HCT116 (cell line): ENCODE results near the gene CFAP410. TPM values are rescaled to one million over a fixed set of nuclear protein-coding genes. Genes with fewer than 3 reads are reported as not detected.

ENCODE experiments used
- ATAC-seq: fragments of 200-7000 bp; cut with Tn5 transposase; 2 replicates; pipeline ENCODE4 v1.9.1; 2020; ENCODE audit warnings: mild to moderate bottlenecking, moderate library complexity
- BruUV-seq: library from RNA; stranded (reverse); fragments of 400-500 nt; replicated peaks from 2 replicates; lab custom pipeline; 2021; lab: Mats Ljungman, UMichigan
- CTCF ChIA-PET: fragments of 300-600 bp; sonication (Branson Sonifier 250); formaldehyde crosslinking; loops from one replicate; lab custom pipeline; 2021; ENCODE audit warnings: antibody characterized with exemption; lab: Charles Lee
- POLR2A ChIA-PET: fragments of 300-600, 350-600 bp; sonication (Branson Sonifier 250); formaldehyde crosslinking; loops from one replicate; lab custom pipeline; 2021; ENCODE audit warnings: antibody characterized with exemption; lab: Charles Lee
- RAD21 ChIA-PET, 2 experiments: fragments of 300-600 bp; sonication (Branson Sonifier 250); formaldehyde crosslinking; loops; one replicate each; lab custom pipeline; 2023; ENCODE audit warnings: low total read pairs in 2 of 2; ENCODE audit not compliant: uncharacterized antibody in 2 of 2, unreplicated experiment in 2 of 2, low non-redundant PET in 1 of 2; lab: Charles Lee
- DNase-seq: peaks from one replicate; pipeline ENCODE4 v3.0.0-alpha.2; 2010; ENCODE audit warnings: low read depth, low spot score
- H2AFZ ChIP-seq: fragments of 200-600 bp; shearing (Covaris generic), sonication (generic); 2 replicates; pipeline ENCODE4 v1.6.1; 2017; ENCODE audit warnings: low read depth, mixed run types, mixed read lengths, antibody characterized with exemption, low read length; ENCODE audit not compliant: poor library complexity, severe bottlenecking
- H3K27ac ChIP-seq: 2 replicates; pipeline ENCODE4 v1.5.1; 2012; ENCODE audit warnings: low read depth, low read length
- H3K27me3 ChIP-seq: fragments of 200-600 bp; sonication (generic); 2 replicates; pipeline ENCODE4 v1.6.1; 2016; ENCODE audit warnings: mixed run types, low read length, mixed read lengths; ENCODE audit not compliant: insufficient read depth
- H3K36me3 ChIP-seq, 2 experiments: fragments of 200-500 bp in 1 of 2; fragments of 200-600 bp in 1 of 2; sonication (Bioruptor generic) in 1 of 2; sonication (generic) in 1 of 2; 2 replicates each; pipeline versions ENCODE4 v1.5.1 to v1.6.1; 2014 to 2016; ENCODE audit warnings: low read length in 2 of 2, inconsistent platforms in 1 of 2, mixed read lengths in 1 of 2, mixed run types in 1 of 2; ENCODE audit not compliant: insufficient read depth in 2 of 2, control insufficient read depth in 1 of 2
- H3K4me1 ChIP-seq, 2 experiments: fragments of 200-600 bp in 1 of 2; sonication (generic) in 1 of 2; 2 replicates each; pipeline versions ENCODE4 v1.5.1 to v1.6.1; 2012 to 2017; ENCODE audit warnings: low read length in 2 of 2, inconsistent platforms in 1 of 2, mild to moderate bottlenecking in 1 of 2, mixed read lengths in 1 of 2, mixed run types in 1 of 2, moderate library complexity in 1 of 2; ENCODE audit not compliant: insufficient read depth in 2 of 2, control insufficient read depth in 1 of 2
- H3K4me2 ChIP-seq: fragments of 200-600 bp; sonication (generic); 2 replicates; pipeline ENCODE4 v1.6.1; 2017; ENCODE audit warnings: mixed run types, low read length, mixed read lengths
- H3K4me3 ChIP-seq, 2 experiments: fragments of 200-600 bp in 1 of 2; sonication (generic) in 1 of 2; replicated peaks in 1 of 2; 2 replicates each; pipeline ENCODE4 v1.5.1; 2011 to 2016; ENCODE audit warnings: low read length in 2 of 2, control low read depth in 1 of 2, low read depth in 1 of 2, mild to moderate bottlenecking in 1 of 2, mixed read lengths in 1 of 2, mixed run types in 1 of 2
- H3K79me2 ChIP-seq: fragments of 200-600 bp; sonication (generic); 2 replicates; pipeline ENCODE4 v1.6.1; 2017; ENCODE audit warnings: mild to moderate bottlenecking, mixed run types, low read length, moderate library complexity, mixed read lengths; ENCODE audit not compliant: insufficient read depth
- H3K9ac ChIP-seq: fragments of 200-600 bp; sonication (generic); 2 replicates; pipeline ENCODE4 v1.6.1; 2016; ENCODE audit warnings: low read length, mixed read lengths
- H3K9me2 ChIP-seq: fragments of 200-600 bp; sonication (generic), shearing (Covaris generic); 2 replicates; pipeline ENCODE4 v1.6.1; 2017; ENCODE audit warnings: mixed run types, mild to moderate bottlenecking, moderate library complexity; ENCODE audit not compliant: insufficient read depth
- H3K9me3 ChIP-seq, 2 experiments: fragments of 200-500 bp in 1 of 2; fragments of 200-600 bp in 1 of 2; sonication (Bioruptor generic) in 1 of 2; sonication (generic) in 1 of 2; 2 replicates each; pipeline ENCODE4 v1.6.1; 2014 to 2017; ENCODE audit warnings: low read length in 2 of 2, mixed read lengths in 2 of 2, inconsistent platforms in 1 of 2, low read depth in 1 of 2, mild to moderate bottlenecking in 1 of 2, mixed run types in 1 of 2, moderate library complexity in 1 of 2; ENCODE audit not compliant: control insufficient read depth in 1 of 2, insufficient read depth in 1 of 2
- H4K20me1 ChIP-seq: fragments of 200-600 bp; sonication (generic), shearing (Covaris generic); 2 replicates; pipeline ENCODE4 v1.6.1; 2017; ENCODE audit warnings: mixed run types, mild to moderate bottlenecking, moderate library complexity; ENCODE audit not compliant: insufficient read depth
- CEBPB ChIP-seq: IDR thresholded peaks from 2 replicates; pipeline ENCODE4 v1.6.1; 2012; ENCODE audit warnings: low read depth
- EGR1 ChIP-seq: IDR thresholded peaks from 2 replicates; pipeline ENCODE4 v1.6.1; 2012; ENCODE audit warnings: low read depth
- EZH2 ChIP-seq: fragments of 200-600 bp; sonication (generic); IDR thresholded peaks from 2 replicates; pipeline ENCODE4 v1.6.1; 2017; ENCODE audit warnings: antibody characterized with exemption, mixed run types
- JUND ChIP-seq: IDR thresholded peaks from 2 replicates; pipeline ENCODE4 v1.6.1; 2012
- SRF ChIP-seq: IDR thresholded peaks from 2 replicates; pipeline ENCODE4 v1.6.1; 2012; ENCODE audit warnings: low read depth
- YY1 ChIP-seq: IDR thresholded peaks from 2 replicates; pipeline ENCODE4 v1.6.1; 2011; ENCODE audit warnings: low read length, low read depth, moderate library complexity, mild to moderate bottlenecking; ENCODE audit not compliant: insufficient replicate concordance; ENCODE audit errors: extremely low read depth
- intact Hi-C: fragments of 100-400 bp; cut with micrococcal nuclease; formaldehyde crosslinking; loops from 2 replicates; pipeline ENCODE4 v1.10.0; 2022
- total RNA-seq: library from RNA; stranded (reverse); gene quantifications from one replicate; pipeline ENCODE4 v1.2.1, GENCODE V29; 2021; ENCODE audit not compliant: unreplicated experiment
- TF ChIP-seq, protein P1 (sequence below): IDR thresholded peaks from 2 replicates; pipeline ENCODE4 v1.6.1; 2012

Gene CFAP410
- total RNA-seq, 1 experiment from 2014 or later = 15.3 TPM

DNA sequence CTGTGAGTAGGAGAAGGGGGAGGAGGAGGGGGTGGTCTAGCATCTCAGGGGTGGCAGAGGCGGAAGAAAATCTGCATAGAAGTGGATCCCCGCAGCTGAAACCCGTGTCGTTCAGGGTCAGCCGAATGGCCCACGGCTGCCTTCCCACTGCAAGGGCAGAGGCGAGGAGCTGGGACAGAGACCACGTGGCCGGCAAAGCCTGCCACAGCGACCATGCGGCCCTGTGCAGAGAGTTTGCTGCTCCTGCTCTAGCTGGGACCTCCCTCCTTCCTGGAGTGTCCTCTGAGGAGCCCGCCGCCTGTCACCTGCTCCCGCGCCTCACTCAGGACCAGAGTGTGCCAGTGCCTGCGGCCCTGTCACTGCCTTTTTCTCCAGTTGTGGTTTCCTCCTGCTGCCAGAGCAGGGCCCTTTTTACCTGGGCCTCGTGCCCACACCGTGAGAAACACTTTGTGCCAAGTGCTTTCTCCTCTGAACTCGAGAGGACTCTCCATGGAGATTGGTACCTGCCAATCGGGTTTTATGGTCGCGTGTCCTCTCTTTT is 8.8 kb upstream of the CFAP410 start:
- Histone ChIP-seq H4K20me1 (no peaks in the 10 kb centered on the region), H3K4me3 (no peak overlapping the region), H3K27ac (no peak overlapping the region), H3K36me3 (no peaks in the 10 kb centered on the region), H3K9ac (no peak overlapping the region), H3K4me1 (no peaks in the 10 kb centered on the region), H2AFZ (no peak overlapping the region), H3K9me2 (no peaks in the 10 kb centered on the region), H3K9me3 (no peaks in the 10 kb centered on the region), H3K27me3 (no peaks in the 10 kb centered on the region), H3K4me2 (no peak overlapping the region), H3K79me2 (no peaks in the 10 kb centered on the region)
- ChIA-PET RAD21 (no interaction called here), CTCF (no interaction called here), POLR2A (no interaction called here)
- BruUV-seq = no TSS peak
- ATAC-seq (no peak), DNase-seq (no peak)
- intact Hi-C loops = no loop called here
- TF ChIP-seq, protein P1, sequence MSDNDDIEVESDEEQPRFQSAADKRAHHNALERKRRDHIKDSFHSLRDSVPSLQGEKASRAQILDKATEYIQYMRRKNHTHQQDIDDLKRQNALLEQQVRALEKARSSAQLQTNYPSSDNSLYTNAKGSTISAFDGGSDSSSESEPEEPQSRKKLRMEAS = no peak
- TF ChIP-seq YY1 (no peak), SRF (no peak), CEBPB (no peak), EZH2 (no peak), JUND (no peak)

DNA sequence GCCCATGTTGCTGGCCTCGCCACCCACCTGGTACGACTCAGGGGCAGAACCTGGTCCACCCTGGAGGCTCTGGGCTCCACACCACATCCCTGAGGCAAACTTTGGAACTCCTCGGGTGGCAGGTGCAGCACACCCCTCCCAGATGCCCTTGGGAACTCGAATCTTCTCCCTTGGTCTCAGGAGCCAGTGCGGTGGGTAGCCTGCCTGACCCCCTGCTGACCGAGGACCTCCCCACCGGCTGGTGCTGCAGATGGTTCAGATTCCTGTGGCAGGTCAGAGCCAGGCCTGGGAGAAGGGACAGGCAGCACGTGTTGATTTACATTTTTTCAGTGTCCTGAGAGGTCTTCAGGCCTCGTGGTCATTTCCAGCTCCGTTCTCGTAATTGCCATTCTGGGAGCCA is 6.3 kb upstream of the CFAP410 start:
- Histone ChIP-seq H3K79me2 (no peaks in the 10 kb centered on the region), H2AFZ (no peak overlapping the region), H3K27ac (no peak overlapping the region), H3K4me1 (peaks cover 2 to 4% of the 10 kb centered on the region in 2 experiments; a peak in 2 of 4 replicates), H3K27me3 (no peaks in the 10 kb centered on the region), H3K4me2 (no peak overlapping the region), H4K20me1 (no peaks in the 10 kb centered on the region), H3K4me3 (no peak overlapping the region), H3K9ac (no peak overlapping the region), H3K36me3 (no peaks in the 10 kb centered on the region), H3K9me3 (no peaks in the 10 kb centered on the region), H3K9me2 (no peaks in the 10 kb centered on the region)
- ChIA-PET POLR2A (no interaction called here), RAD21 (no interaction called here), CTCF (no interaction called here)
- TF ChIP-seq EGR1 (no peak), EZH2 (no peak)
- ATAC-seq = no peak
- no TSS peak for BruUV-seq
- DNase-seq = no peak
- intact Hi-C loops = no loop called here
